Activated gamma-delta T cell (primary cell): Measurements from ENCODE around the gene SMLR1.

Experiments
- DNase-seq: peaks from one replicate; lab custom pipeline; 2025; lab: John Stamatoyannopoulos, UW

SMLR1 gene

DNA sequence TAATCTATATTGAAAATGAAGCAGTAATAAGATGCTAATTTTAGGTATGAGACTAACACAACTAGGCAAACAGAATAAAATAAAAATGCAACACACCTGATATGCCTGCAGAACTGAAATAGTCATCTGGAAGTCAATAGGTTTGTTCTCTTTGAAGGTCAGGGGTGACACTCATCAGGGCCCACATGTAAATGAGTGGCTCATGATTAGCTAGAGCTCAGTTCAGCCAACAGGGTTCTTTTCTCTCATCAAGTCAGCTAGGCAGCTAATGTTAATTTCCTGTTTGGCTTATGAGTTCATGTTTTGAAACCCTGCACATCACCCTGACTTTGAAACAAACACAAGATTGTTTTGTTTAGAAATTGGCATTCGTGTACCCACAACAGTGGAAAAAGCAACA, 23.8 kb downstream of the SMLR1 start:
- no peak for DNase-seq

DNA sequence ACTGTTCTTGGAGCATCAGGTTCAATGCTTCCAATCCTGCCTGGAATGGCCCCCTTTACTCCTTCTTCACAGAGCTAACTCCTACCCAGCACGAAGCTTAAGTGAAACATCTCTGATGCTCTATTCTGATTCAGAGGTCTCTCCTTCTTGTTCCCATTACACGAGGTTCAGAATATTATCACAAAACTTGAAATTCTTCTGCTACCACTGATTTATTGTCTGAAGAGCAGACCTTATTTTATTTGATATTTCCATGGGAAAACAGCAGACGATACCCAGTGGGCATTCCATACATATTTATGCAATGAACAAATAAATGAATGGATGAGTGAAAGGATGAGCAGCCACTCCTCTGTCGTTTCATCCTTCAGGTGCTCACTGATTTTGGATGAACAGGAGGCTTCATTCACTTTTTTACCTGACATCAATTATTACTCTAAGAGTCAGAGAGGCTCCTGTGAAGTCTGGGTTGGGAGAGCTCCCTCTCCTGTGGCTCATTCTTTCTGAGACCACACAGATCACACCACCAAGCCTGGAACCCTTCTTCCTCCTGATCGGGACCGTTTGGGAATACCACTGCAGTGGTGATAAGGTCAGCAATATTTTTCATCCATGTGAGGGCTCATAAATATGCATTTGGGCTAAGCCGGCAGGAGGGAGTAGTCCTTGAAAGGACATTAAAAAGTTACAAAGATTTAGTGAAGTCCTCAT, 25.8 kb downstream of the SMLR1 start:
- no peak for DNase-seq

DNA sequence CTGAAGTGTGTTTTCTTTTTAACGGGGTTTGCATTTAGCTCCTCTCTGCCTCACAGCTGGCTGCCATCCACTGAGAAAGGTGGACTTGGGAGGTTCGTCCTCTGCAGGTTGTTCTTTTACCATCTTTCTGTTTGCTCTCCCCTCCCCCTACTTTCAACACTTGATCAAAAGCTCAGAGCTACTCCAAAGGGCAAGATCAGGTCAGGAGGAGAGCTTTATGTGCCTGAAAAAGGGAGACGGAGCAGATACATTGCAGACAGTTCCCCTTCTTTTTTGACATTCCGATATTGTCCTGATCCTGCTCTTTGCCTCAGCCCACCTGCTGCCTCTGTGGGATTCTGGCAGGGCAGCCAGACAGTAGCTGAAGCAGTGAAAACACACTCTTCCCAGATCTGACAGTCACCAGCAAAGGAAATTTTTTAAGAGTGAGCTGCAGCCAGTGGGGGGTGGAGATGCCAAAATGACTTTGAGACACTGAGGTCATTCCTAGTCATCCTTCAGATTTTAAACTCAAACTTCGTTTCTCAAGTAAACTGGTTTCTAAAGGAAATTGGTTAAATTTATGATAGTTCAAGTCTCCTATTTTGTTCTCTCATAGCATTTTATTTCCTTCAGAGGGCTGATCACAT, 26.5 kb downstream of the SMLR1 start:
- DNase-seq: no peak

DNA sequence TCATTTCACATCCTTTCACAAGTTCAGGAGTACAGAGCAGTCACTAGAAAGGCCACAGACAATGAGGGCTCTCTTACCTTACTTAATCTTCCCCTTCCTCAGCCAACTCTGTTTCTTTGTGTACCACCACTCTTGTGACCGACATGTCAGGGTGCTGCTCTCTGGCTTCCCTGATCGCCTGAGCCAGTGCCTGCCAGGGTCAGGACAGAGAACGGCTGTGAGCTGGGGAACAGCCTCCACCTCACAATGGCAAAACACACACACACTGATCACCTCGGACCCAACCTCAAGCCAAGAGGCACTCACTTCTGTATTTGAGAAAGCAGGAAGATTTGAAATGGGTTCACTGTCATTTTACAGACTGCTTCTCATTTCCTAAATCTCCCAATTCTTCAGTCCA, 30.8 kb downstream of the SMLR1 start:
- DNase-seq: no peak

DNA sequence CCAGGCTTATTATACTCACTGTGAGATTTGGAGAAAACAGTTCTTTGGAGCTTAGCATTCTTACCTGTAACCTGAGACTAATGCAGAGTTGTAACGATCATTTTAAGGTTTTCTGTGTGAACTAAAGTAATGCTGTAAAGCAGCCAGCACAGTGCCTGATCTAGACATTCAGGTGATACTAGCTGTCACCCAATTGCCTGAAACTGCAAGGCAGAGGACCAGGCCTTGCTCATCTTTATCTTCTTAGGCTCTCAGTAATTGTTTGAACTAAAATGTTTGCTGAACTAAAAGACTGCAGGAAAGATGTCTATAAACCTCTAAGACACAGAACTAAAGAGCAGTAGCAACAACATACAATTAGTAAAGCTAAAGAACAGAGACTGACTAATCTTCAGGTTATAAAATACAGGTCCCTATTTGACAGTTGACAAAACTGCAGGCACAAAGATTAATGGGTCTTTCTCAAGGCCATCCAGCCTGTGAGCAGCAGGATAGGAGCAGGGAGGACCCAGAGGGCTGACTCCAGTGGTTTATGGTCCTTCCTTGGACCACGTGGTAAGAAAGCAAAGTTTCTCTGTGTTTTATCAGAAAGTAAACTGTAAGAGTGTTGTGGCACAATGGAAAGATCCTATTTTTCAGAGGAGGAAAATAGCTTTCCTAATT, 31.4 kb downstream of the SMLR1 start:
- DNase-seq: no peak

DNA sequence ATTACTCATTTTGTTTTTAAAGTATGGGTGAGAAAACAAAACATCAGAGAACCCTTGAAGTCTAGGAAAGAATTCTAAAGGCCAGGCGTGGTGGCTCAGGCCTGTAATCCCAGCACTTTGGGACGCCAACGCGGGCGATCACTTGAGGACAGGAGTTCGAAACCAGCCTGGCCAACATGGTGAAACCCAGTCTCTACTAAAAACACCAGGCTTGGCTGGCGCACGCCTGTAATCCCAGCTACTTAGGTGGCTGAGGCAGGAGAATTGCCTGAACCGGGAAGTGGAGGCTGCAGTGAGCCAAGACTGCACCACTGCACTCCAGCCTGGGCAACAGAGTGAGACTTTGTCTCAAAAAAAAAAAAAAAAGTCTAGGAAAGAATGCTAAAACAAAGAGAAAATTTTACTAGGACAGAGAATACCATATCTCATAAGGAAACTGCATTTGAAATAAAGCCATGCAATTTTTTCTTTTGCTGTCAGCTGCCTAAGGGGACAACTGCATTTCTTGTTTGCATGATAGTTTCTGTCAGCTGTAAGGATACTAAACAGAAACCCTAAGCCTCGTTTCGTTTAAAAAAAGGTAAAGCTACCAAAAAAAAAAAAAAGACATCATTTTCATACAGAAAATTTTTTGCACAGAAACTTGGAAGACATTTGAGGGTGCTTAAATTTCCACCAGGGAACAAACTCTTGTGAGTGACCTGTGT, 32.1 kb downstream of the SMLR1 start:
- no peak for DNase-seq

DNA sequence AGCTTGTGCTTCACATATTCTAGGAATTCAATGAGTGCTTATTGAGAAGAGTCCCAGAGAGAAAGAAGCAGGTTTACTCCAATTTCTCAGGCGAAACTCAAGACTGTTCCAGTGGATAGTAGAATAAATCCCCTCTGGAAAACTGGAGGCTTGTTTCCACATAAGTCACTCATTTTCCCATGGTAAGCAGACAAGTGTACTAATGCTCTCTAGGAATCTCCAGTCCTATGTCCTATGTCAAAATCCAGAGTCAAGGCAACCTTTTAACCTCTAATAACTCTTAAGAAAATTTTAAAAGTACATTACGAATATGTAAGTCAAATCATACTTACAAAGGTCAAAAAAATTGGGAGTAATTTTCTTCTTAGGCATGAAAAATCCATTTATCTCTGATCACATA, 35.2 kb downstream of the SMLR1 start:
- no peak for DNase-seq

DNA sequence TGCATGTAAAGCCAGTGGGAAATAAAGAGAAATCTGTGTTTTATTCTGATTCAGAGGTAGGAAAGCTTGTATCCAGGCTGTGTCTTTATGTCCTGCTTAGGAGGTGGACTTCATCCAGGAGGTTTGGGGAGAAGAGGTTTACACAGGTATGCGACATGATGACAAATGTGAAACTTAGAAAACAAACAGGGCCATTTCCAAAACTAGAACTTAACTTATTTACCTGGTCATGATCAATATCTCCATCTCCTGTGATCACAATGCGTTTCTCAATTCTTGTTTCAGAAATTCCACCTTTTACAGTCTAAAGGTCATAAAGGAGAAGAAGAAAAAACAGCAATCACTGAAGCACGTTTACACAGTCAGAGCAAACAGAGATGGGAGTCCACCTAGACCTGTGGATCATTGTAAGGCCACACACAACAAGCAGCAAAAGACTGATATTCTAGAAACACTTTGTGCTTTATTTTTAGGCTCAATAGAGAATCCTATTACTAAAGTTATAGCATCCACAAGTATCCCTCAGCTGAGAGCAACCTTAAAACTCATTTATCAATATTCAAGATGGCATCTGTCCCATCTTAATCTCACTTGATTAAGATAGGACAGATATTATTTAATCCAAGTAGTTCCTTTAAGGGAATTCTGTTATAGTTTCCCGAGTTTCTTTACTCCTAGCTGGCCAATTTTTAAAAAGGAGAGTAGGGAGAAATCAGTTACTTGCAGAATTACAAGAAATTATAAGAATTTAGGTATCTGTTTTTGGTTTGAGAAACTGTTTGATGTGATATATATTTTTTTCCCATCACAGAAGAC, 36.4 kb downstream of the SMLR1 start:
- DNase-seq: no peak

DNA sequence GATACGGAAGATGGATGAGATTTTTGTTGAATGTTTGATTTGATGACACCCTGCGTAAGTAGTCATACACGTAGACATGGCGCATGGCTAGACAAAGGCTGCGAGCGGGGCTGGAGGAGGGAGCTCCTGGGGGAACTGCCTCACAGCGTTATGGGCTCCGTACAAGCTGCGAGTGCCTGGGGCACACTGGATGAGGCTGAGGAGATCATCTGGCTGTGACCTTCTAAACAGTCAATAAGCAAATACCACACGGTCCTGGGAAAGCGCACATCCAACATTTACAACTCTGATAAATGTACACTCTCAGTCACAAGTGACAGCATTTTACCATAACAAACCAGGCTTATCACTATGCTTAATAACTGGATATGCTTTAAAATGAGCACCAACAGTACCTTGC, 37.1 kb downstream of the SMLR1 start:
- DNase-seq: no peak

DNA sequence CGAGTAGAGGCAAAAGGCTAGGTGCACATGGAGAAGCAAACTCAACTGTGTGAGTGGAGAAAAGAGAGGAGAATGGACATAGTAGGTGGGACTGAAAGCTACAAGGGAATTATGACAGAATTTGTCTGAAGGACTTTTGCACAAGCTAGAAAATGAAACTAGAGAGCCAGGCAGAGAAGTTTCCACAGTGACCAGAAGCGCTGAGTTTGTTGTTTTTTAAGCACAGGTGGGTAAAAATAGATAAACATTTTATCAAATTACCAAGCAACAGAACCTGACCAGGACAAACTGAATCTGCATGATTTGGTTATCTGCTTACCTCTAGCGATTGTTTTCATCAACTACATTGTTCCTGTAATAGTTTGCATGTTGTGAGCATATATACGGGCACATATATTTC, 38.6 kb downstream of the SMLR1 start:
- no peak for DNase-seq

DNA sequence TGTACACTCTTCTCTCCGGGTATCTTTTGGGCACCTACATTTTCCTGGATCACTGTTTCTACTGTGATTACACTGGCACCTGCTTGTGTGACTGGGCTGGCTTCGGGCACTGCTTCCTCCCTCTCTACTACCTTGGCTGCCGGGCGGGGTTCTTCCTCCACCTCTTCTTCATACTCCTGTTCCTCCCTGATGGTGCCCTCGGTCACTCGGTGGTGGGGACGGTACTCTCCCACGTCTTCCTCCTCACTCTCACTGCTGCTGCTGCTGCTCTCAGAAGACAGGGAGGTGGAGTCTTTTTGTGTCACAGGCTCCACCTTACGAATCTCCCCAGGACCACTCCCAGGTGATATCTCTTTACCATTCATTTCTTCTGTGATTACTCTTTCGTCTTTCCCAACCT, 42.5 kb downstream of the SMLR1 start:
- no peak for DNase-seq

DNA sequence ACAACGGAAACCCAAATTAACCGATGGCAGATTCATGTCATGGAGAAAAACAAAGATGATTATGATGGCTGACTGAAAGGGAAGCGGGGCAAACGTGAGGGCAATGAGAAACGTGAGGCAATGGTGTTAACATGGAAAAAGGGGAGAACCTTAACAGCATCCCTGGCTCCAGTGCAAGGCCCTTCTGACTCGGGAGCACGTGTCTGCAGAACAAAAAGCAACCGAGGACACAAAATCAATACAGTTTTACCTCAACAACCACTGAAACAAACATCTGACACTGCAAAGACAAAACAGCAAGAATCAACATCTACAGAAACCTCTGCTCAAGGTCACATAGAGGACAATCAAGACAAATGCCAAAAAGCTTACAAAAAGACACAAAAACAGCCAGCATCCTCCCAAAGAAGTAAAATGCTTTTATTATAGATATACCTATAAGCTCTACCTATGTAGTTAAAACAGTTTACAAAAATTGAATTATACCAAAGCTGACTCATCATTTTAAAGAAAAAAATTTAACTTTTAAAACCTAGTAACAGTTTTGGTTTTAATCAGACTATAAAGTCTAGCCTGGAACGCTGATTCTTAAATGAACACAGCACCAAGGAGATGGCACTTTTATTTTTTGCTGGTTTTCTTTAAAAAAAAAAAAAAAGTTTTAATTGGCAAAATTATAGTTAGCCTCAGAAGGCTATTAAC, 43.1 kb downstream of the SMLR1 start:
- no peak for DNase-seq

DNA sequence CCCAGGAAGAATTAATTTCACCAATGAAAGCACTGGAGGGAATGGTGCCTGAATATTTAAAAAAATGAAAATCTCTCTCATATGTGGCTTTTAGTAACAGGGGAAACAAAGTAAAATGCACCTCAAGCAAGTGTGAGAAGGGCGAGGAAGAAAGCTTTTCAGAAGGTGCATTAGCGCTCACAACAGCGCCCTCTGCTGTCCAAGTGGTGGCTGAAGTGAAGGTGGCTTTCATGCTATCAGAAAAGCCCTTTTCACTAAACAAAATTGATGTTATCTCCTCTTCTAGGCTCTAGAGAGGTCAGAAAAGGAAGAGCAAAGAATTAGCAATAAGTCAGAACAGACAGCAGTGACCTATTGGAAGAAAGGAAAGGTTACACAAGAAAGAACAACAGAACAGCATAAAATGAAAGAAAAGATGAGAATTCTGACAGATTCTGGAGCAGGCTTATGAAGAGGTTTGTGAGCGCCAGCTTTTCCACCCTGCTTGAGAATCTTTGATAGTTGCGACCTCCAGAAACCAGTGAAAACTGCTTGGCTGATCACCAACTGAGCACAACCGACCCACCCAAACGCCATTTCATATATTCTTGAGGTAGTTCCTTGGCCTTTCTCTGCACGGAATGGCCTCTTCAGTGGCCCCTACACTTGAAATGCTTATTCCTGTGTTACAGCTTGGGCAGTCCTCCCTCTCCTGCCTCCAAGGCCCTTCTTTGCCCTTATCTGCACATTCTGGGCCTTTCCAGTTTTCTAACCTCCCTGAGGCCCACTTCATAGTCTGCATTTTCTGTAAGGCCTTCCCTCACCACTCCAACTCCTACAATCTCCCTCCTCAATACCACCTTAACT, 45.3 kb downstream of the SMLR1 start:
- DNase-seq: no peak

DNA sequence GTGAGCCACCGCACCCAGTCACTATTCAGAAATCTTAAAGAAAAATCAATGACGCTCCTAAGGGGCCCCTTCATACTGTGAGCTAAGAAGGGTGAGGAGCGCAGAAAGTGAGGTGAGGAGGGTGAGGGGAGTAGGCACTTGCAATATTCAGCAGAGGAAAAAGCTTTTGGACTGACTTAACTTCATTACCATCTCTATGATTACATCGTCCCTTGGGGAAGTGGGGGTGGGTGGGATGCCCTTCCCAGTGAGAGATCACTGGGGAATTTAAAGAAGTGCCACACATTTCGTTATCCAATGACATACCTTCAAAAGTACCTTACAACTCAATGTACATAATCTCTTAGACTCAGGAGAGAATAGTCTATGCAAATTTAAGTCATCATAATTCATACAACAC, 46.5 kb downstream of the SMLR1 start:
- no peak for DNase-seq

DNA sequence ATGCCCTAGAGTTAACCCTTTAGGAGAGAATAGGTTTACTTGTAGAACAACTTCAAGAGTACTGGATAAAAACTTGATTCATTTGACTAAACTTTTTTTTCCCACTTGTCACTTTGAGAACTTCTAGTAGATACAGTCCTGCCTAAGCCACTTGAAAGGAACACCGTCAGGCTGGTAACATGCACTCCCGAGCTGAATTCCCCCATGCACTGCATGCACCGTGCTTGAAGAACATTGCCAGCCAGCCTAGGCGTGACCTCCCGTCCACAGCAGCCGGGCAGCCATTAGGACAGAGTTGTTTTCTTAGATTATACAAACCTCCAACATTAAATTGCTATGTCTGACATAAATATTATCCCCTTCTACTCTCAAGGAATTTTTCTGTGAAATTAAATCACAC, 52.6 kb downstream of the SMLR1 start:
- DNase-seq: no peak

DNA sequence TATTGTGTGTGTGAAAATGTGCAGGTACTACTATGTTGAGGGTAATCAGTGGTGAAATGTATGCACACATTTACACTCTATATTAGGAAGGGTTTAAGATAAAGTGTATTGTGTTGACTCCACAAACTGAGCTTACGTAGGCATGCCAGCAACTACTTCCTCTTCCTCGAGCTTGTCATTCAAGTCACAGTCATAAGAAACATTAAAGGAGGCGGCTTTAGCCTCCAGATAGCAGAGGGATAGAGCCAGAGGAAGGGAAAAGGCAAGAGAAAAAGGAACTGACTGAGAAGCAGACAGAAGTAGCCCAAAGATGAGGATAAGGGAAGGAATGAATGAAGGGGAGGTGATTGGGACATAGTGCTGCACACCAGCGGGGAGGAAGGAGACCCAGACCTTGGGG, 55.2 kb downstream of the SMLR1 start:
- DNase-seq: no peak

DNA sequence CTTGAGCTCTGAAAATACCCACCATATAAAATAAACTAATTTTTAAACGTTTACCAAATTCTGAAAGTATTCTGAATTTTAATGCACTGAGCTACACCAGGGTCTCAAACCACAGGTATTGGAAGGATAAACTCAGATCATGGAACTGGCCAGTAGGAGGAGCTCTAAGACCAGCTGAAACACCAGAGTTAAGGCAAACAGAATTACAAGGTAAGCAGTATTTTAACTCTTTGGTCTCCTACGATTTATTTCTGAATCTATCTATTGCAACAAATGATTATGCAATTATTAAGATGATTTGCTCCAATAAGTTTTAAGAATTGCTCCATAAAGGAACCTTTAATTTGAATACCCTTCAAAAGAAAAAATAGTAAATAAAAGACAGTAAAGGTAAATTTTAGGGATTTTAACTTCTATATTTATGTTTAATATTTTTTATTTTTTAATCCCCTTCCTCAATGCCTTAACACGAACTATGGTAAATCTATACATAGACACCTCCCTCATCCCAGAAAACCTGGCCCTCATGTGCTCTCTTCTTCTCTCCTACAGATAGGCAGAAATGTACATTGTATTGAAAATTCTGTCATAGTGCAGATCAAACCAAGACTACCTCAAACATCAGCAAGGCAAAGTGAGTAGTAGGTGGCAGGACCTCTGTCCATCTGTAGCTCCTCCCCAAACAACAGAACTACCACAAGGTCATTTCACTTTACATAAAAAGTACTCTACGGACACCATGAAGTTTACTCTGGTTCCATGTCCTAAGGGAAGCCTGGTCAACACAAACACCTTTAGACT, 58.4 kb downstream of the SMLR1 start:
- no peak for DNase-seq
